Measurements from ENCODE around the gene RHOXF2B. TPM values are rescaled to one million over a fixed set of nuclear protein-coding genes. Genes with fewer than 3 reads are reported as not detected.
"Not testable (repeated sequence)": the region's sequence is repeated elsewhere in the genome, so short reads cannot be mapped to it uniquely, and the experiment has no call there.

The RHOXF2B gene
- not detected for polyA plus RNA-seq (ENCODE audit: insufficient read length)

DNA sequence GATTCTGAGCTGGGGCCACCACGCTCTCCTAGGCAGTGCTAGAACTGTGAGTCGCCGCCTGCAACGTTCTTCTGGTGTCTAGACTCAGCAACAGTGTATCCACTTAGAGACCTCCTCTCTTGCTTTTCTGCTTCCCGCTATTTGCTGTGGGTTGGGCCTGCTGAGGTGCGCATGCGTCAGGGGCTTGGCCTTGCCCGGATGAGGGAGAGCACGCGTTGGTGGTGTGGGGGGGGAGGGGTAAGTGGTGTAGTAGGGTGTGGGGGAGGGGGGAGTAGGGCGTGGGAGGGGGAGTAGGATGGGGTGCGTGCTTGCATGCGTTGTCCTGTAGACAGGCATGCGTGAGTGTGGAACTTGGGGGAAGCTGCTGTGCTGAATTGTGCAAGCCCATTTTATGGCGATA, at the start of gene RHOXF2B:
RHOXF2B (minus strand) TSS at position 101 of the 400 bp plus-strand sequence. CDS start 138 bp downstream, outside the sequence.
- not testable (repeated sequence) for DNase-seq

DNA sequence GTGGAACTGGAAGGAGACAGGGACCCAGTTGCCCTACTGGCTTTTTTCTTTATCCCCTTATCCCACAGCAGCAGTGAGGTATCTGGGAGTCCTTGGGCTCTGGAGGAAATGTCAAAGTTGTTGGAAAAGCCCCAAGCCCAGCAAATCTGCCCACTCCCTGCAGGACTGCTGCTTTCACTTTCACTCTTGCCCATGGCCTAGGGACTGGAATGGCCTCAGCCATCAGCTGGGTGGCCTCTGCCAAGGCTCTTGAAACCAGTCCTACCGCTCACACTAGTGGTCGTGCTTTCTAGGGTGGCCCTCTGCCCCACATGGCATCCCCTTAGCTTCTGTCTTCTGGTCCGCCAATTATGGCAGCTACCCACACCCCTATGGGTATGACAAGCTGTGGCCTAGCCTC, 48.0 kb upstream of the RHOXF2B start:
- DNase-seq, result no peak

DNA sequence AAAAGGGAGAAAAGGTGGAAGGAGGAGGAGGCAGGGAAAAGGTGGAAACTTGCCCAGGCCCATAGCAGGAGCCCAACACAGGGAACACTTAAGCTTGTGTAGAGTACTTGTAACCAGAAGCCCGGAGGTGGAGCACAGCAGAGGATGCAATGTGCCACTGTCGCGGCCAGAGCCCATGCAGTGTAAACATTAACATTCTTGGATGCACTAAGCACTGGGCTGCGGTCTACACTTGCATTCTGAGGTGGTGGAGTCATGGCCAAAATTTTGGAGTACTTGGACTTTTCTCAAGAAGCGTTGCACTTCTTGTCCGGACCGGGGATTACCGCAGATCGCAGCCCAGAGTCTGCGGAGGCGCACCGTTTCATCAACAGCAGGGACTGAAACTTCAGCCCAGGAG, 42.7 kb upstream of the RHOXF2B start:
- no peak for DNase-seq

DNA sequence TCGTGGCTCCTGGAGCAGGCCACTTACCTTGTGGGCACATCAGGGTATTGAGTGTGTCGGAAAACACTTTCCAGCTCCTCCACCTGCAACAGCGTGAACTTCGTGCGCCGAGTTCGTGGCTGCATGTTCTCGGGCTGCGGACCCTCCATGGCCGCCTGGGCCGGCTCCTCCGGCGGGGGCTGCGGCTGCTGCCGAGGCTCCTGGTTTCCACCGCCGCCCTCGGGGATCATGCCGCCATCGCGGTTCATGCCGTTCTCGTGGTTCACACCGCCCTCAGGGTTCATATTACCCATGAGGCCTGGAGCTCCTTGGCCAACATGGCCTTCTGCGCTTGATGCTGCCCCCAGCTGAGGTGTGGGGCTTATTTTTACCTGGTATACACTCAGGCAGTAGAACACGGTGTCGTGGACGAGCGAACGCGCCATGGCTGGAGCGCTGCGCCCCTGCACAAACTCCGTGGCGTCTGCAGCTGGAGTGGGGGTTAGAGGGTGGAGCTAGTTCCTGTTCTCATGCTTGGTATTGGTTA, 38.0 kb upstream of the RHOXF2B start, which contains the start of gene RHOXF1:
RHOXF1 (minus strand) TSS at position 476 of the 526 bp plus-strand sequence; CDS start at position 425, 51 bp downstream.
- no peak for DNase-seq

DNA sequence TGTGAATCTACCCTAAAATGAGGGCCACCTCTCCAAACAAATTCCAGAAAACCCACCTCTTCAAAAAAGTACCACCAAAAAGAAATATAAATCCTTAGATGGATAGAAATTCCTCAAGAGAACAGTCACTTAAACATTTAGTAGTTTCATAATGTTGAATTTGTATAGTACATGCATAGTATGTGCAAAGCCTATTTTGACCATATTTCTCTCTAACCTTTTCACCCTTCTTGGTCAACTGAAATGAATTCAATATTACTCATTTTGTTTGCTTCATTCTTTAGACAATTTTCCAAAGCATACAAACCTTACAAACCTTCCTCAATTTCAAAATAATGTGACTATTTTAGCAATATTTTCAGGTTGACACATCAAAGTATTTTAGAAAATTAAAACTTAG, 34.1 kb upstream of the RHOXF2B start:
- no peak for DNase-seq

DNA sequence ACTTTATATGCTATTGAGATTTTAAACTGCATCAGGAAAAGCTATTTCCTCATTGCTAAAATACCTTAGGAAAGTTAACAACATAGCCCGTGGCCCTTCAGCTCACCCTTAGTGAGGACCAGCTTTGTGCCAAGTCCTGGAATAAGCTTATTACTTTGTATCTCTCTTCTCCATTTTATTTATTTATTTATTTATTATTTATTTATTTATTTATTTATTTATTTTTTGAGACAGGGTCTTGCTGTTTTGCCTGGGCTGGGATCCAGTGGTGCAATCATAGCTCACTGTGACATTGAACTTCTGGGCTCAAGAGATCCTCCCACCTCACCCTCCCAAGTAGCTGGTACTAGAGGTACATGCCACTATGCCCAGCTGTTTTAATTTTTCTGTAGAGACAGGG, 31.9 kb upstream of the RHOXF2B start:
- DNase-seq, result no peak

DNA sequence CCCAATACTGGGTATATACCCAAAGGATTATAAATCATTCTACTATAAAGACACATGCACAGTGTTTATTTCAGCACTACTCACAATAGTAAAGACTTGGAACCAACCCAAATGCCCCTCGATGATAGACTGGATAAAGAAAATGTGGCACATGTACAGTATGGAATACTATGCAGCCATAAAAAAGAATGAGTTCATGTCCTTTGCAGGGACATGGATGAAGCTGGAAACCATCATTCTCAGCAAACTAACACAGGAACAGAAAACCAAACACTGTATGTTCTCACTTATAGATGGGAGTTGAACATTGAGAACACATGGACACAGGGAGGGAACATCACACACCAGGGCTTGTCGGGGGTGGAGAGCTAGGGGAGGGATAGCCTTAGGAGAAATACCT, 27.2 kb upstream of the RHOXF2B start:
- not testable (repeated sequence) for DNase-seq

DNA sequence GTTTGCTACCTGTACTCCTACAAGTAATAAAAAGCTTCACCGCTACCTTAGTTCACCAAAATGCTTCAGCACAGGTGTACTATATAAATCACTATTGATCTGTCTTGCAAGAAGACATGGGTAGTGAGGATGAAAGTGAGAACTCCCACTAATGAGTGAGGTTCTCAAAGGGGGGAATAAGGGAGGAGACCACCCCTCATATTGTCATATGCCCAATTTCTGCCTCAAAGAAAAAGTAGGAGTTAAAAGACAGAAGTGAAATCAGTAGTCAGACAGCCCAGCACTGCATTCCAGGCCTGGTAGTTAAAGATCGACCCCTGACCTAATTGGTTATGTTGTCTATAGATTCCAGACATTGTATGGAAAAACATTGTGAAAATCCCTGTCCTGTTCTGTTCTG, 23.6 kb upstream of the RHOXF2B start:
- not testable (repeated sequence) for DNase-seq

DNA sequence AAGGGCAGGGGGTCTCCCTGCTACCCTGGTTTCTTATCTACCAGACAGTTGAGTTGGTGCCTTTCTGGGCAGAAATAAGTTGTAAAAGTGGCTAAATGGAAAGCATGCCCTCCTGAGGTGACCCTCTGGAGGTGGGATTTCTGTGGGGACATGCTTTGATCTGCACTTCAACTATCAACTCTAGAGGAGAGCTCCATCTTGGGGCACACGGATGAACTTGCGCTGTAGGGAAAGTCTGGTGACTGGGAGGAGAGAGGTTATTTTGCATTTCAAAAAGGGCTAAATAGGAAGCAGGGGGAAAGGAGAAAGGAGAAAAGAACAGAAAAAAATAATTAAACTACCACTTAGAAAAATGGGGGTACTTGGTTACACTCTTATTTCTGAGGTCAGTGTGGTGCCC, 12.7 kb upstream of the RHOXF2B start:
- no peak for DNase-seq

DNA sequence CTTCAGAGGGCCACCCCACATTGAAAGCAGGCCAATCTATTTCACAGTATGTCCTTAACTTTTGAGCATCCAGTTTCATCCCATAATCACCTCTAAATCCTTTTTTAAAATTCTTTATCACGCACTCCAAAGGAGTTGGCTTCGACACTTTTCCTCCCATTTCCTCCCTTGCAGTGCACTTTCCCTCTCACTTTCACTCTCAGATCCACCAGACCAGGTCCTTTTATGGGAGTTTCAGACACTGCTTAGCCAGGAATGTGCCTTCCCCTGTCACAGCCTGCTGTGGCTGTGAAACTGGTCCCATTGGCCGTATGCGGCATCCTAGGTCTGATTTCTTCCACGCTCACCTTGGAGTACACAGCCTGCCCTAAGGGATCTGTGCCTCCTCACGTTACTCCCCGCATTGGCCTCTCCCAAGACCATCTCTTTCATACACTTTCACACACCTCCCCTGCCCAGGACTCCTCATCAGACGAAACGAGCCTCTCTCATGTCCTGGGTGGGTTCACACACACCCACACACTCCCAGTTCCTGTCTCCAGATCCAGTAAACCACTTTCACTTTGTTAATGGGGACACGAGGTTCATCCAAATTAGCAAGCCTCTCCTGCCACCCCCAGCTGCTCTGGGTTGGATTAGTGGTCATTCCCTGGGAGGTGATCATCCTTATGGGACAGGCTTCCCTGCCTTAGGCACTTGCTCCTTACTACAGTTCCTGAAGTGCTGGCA, 10.0 kb upstream of the RHOXF2B start:
- DNase-seq, result no peak

DNA sequence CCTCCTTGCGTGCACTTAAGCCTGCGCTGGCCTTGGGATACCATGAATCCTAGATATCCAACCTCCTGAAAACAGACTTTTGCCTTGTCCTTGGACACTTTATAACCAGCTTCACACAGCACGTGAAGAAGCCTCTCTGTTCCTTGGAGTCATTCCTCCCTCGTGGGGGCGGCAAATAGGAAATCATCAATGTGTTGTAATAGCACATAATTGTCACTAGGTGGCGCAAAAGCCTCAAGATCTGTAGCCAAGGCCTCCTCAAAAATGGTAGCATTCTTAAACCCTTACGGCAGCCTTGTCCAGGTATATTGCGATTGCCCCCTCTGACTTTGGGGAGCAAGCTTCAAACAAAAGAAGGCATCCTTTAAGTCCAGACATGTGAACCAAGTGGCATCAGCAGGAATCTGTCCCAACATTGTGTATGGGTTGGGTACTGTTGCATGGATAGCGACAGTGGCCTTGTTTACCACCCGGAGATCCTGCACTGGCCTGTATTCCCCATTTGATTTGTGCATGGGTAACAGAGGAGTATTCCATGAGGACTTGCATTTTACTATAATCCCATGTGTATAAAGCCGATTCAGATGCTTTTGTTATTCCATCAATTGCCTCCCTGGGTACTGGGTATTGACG, 8.2 kb upstream of the RHOXF2B start:
- not testable (repeated sequence) for DNase-seq

DNA sequence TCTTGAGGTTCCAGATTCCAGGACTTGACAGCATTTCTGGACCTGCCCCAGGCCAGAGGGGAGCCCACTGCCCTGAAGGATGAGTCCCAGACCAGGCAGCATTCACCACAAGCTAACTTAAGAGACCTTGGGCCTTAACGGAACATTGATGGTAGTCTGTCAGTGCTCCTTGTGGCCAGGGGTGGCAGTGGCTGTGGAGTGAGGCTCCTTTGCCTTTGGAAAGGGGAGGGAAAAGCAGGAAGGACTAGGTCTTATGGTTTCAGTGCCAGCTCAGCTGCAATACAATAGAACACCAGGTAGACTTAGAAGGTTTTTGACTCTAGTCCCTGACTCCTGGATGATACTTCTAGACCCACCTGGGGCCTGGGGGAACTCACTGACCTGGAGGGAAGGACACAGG, 11.3 kb downstream of the RHOXF2B start:
- not testable (repeated sequence) for DNase-seq

DNA sequence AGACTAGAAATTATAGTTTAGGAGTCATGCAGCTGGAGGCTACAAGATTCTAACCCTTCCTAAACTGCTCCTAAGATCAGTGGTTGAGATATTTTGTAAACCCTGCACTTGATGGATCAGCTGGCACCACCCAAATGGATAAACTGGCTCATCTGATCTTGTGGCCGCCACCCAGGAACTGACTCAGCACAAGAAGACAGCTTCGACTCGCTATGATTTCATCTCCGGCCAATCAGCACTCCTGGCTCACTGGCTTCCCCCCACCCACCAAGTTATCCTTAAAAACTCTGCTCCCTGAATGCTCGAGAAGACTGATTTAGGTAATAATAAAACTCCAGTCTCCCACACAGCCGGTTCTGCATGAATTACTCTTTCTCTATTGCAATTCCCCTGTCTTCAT, 34.8 kb downstream of the RHOXF2B start:
- not testable (repeated sequence) for DNase-seq

DNA sequence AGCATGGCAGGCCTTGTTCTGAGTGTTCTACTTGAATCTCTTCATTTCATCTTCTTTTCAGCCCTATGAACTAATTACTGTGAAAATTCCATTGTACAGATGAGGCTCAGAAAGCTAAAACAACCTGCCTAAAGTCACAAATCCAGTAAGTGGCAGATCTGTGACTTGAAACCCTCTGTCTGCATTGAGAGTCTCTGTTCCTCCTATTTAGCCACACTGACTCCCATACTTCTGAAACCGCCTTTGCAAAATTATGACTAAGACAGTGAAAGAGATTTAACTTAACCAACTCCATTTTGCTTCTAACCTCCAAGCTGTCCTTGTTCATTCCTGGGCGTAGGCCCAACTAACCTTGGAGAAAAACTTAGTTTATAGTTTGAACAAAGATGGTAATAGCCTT, 35.2 kb downstream of the RHOXF2B start:
- not testable (repeated sequence) for DNase-seq

DNA sequence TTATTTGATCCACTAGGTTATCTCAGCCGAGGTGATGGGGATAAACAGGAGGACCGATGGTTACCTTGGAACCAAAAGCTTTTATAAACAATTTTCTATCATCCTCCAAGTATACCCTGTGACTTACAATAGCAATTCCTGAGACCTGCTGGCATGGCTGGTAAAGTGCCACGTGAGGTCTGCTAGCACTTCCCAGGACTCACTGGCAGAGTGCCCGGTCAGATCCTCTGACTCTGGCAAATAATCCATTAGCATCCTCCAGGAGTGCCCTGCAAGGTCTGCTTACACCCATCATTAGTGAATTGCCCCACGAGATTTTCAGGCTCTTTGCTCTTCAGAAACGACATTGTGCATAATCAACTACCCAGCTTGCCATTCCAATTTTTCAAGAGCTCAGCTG, 37.3 kb downstream of the RHOXF2B start:
- not testable (repeated sequence) for DNase-seq

DNA sequence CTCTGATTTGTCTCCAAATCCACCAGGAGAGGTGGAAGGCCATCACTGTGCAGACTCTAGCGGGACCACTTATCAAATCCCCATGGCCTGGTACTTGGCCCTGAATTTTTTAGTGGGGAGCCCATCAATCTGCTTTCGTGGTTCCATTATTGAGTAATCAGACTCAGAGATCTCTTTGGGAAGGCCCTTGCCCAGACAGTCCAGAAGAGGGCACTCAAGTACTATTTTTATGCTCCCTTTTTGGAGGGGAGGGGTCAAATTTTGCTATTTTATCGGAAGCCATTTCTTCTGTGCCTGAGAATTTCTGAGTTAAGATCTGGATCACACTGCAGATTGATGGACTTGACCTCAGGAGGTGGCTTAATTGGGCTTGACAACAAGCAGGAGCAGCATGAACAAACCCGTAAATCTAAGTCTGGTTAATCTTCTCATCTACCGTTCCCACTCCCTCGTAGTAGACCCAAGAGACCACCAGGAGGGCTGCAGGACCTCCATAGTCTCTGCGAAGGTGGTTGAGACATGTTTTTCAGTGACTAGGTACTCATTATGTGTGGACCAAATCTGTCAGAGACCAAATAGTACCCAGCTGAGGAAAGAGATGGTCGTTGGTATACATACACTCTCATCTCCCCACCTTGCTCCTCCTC, 38.3 kb downstream of the RHOXF2B start:
- not testable (repeated sequence) for DNase-seq

DNA sequence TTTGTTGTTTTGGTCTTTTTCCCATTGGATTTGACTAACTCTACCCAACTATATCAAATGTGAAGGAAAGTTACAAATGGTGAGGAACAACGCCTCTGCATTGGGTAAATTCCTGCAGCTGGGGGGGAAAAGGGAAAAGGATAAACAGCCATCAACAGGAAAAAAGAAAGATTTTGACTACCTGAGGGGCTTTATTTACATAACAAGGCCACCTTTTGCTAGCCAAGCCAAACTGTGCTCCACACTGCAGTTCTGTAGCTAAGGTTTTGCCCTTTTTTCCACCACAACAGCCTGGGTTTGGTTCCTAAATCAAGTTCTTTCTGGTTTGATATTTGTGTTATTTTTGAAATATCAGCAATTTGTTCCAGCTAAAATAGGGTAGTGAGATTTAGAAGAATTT, 40.8 kb downstream of the RHOXF2B start:
- DNase-seq, result no peak

DNA sequence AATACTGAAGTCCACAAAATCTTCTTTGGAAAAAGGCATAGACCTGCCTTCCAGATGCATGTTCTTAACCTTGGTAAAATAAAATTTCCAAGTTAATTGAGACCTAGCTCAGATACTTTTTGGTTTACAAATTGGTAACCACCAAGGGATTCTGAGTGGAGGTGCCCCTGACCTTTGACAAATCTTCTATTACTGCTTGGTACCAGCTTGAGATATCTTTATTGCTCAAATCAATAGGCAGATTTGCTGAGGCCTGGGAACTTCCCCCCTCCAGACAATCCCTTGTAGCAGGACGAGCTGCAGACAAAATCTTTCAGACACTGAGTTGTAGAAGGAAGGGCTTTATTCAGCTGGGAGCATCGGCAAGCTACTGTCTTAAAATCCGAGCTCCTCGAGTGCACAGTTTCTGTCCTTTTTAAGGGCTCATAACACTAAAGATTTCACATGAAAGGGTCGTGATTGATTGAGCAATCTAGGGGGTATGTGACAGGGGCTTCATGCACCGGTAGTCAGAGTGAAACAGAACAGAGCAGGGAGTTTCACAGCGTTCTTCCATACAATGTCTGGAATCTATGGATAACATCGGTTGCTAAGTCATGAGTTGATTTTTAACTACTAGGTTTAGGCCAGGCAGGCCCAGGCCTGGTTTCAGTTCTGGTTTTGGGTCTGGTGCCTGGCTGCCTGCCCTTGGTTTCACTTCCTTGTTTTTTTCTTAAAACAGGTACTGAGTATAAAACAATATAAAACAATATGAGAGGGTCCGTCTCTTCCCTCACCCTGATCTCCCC, 41.8 kb downstream of the RHOXF2B start:
- not testable (repeated sequence) for DNase-seq

DNA sequence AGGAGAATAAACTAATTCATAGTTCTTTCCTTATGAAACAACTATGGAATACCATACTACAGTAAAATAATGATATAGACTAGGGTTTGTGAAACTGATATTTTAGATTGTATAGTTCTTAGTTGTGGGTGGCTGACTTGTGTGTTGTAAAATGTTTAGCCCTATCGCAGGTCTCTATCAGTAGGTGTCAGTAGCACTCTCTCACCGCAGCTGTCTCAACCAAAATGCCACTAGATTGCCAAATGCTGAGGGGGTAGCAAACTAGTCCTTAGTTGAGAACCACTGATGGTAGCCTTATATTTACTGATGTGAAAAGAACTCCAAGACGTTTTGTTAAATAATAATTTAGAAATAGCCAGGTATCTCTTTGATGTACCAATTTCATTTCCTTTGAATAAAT, 48.1 kb downstream of the RHOXF2B start:
- DNase-seq, result no peak

DNA sequence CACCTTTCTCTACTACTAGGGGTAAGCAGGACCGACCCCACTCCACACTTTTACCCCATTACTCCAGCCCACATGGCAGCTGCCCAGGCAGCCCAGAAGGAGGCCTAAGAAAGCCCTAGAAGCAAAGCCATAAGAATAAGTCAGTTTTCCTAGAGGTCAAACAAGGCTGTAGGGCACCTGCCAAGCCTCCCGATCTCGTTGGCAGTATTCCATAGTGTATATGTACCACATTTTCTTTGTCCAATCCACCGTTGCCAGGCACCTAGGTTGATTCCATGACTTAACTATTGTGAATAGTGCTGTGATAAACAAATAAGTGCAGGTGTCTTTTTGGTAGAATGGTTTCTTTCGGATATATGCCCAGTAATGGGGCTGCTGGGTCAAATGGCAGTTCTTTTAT, 54.2 kb downstream of the RHOXF2B start:
- no peak for DNase-seq

DNA sequence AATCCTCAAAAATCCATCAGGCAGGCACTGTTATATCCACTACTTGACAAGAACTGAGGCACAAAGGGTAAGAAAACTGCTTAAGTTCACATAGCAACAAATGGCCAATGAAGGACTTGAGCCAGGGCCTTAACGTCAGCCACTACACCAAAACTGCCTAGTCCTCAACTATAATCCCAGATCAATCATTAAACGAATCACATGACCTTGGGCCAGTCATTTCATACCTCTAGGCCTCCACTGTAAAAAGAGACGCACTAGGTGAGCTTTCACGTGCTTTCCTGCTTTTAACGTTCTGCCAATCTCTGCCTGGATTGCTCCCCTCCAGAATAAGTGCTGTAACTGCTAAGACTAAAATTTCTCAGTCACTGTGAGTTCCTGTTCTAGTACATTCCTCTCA, 54.7 kb downstream of the RHOXF2B start:
- no peak for DNase-seq

Measured in hindlimb muscle (tissue), 1 donor.